Endothelial cell (in vitro differentiated cells): ENCODE results near the gene SLC25A3. TPM values are rescaled to one million over a fixed set of nuclear protein-coding genes. Genes with fewer than 3 reads are reported as not detected.

Source experiments
- DNase-seq: peaks from one replicate; pipeline ENCODE4 v3.0.0; 2021; ENCODE audit warnings: low spot score
- H3K27ac Mint-ChIP-seq: one replicate; pipeline ENCODE4 v1.8.0; 2021; ENCODE audit warnings: mixed read lengths, inconsistent platforms; ENCODE audit not compliant: unreplicated experiment
- H3K27me3 Mint-ChIP-seq: one replicate; pipeline ENCODE4 v1.8.0; 2021; ENCODE audit warnings: mild to moderate bottlenecking, moderate library complexity, mixed read lengths, inconsistent platforms; ENCODE audit not compliant: unreplicated experiment
- H3K36me3 Mint-ChIP-seq: one replicate; pipeline ENCODE4 v1.8.0; 2021; ENCODE audit warnings: mild to moderate bottlenecking, low read depth, mixed read lengths, inconsistent platforms; ENCODE audit not compliant: unreplicated experiment
- H3K4me1 Mint-ChIP-seq: one replicate; pipeline ENCODE4 v1.8.0; 2021; ENCODE audit warnings: mild to moderate bottlenecking, mixed read lengths, inconsistent platforms; ENCODE audit not compliant: unreplicated experiment
- H3K4me3 Mint-ChIP-seq: one replicate; pipeline ENCODE4 v1.8.0; 2021; ENCODE audit warnings: mild to moderate bottlenecking, mixed read lengths, inconsistent platforms; ENCODE audit not compliant: unreplicated experiment
- H3K9me3 Mint-ChIP-seq: one replicate; pipeline ENCODE4 v1.8.0; 2021; ENCODE audit warnings: mixed read lengths, inconsistent platforms; ENCODE audit not compliant: unreplicated experiment
- total RNA-seq: library from RNA; stranded (reverse); fragmentation: NEBNext Ultra II Directional; extraction: Animal tissue kit (Norgen Biotek cat#: 25700); gene quantifications from one replicate; pipeline ENCODE4 v1.2.1, GENCODE V29; 2021; ENCODE audit not compliant: unreplicated experiment
- TF ChIP-seq, protein P1 (sequence below): fragments of 200-600 bp; sonication (generic); IDR thresholded peaks from one replicate; pipeline ENCODE4 v1.5.0; 2021; ENCODE audit warnings: antibody characterized with exemption; ENCODE audit not compliant: unreplicated experiment

The SLC25A3 gene
- total RNA-seq, 1 donor from 2014 or later = 718 TPM

DNA sequence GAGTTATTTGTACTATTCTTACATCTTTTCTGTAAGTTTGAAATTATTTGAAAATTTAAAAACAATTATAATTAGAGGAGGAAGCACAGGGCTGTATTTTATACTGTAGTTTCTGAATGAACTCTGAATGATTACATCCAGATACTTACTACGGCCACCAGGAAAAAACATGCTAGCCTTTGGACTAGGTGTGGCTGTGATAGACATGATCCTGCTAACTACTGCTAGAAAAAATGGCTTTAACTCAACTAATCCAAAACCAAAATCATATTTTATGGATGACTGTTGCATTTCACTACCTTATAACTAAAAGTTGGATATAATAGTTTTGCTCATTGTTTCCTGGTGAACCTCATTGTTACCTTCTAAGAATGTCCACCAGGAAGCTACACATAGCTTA lies 15.1 kb upstream of the SLC25A3 start:
- Mint-ChIP-seq H3K4me1 (no peaks in the 10 kb centered on the region), H3K9me3 (no peaks in the 10 kb centered on the region), H3K36me3 (no peaks in the 10 kb centered on the region), H3K27me3 (peaks cover 2% of the 10 kb centered on the region), H3K4me3 (no peak overlapping the region), H3K27ac (no peak overlapping the region)
- no peak for DNase-seq
- TF ChIP-seq, protein P1, sequence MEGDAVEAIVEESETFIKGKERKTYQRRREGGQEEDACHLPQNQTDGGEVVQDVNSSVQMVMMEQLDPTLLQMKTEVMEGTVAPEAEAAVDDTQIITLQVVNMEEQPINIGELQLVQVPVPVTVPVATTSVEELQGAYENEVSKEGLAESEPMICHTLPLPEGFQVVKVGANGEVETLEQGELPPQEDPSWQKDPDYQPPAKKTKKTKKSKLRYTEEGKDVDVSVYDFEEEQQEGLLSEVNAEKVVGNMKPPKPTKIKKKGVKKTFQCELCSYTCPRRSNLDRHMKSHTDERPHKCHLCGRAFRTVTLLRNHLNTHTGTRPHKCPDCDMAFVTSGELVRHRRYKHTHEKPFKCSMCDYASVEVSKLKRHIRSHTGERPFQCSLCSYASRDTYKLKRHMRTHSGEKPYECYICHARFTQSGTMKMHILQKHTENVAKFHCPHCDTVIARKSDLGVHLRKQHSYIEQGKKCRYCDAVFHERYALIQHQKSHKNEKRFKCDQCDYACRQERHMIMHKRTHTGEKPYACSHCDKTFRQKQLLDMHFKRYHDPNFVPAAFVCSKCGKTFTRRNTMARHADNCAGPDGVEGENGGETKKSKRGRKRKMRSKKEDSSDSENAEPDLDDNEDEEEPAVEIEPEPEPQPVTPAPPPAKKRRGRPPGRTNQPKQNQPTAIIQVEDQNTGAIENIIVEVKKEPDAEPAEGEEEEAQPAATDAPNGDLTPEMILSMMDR = no peak

DNA sequence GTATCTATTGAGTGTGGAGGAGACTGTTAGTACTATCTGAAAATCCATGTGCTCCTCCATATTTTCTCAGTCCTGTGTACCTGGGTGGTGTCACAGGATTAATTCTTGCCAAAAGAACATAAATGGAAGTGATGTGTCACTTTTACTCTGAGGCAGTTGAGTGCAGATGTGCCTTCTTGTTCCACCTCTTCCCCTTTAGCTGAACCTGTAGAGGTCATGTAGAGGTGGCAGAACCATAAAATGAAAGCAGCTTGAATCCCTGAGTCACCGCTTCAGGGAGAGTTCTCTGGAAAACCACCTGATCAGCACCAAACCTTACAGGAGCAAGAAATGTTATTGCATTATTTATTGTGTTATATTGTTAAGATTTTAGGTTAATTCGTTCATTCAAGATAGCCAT lies 14.7 kb upstream of the SLC25A3 start:
- TF ChIP-seq, protein P1 = no peak
- Mint-ChIP-seq H3K27ac (no peak overlapping the region), H3K4me3 (no peak overlapping the region), H3K9me3 (no peaks in the 10 kb centered on the region), H3K4me1 (no peaks in the 10 kb centered on the region), H3K36me3 (no peaks in the 10 kb centered on the region), H3K27me3 (peaks cover 2% of the 10 kb centered on the region)
- DNase-seq = no peak

DNA sequence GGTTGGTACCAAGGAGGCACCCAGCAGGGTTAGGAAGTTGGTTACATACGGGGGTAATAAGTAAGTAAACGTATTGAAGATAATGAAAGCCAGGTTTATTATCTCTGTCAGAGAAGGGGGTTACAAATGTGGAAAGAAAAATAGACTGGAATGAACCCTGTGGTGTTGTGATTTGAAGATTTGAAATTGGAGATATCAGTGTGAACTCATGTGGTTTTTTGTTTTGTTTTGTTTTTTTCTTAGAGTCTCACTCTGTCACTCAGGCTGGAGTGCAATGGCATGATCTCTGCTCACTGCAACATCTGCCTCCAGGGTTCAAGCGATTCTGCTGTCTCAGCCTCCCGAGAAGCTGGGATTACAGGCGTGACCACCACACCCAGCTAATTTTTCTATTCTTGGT lies 14.1 kb upstream of the SLC25A3 start:
- Mint-ChIP-seq H3K27ac (no peak overlapping the region), H3K4me3 (no peak overlapping the region), H3K36me3 (no peaks in the 10 kb centered on the region), H3K27me3 (peaks cover 2% of the 10 kb centered on the region), H3K4me1 (no peaks in the 10 kb centered on the region), H3K9me3 (no peaks in the 10 kb centered on the region)
- no peak for DNase-seq
- TF ChIP-seq, protein P1 = no peak

DNA sequence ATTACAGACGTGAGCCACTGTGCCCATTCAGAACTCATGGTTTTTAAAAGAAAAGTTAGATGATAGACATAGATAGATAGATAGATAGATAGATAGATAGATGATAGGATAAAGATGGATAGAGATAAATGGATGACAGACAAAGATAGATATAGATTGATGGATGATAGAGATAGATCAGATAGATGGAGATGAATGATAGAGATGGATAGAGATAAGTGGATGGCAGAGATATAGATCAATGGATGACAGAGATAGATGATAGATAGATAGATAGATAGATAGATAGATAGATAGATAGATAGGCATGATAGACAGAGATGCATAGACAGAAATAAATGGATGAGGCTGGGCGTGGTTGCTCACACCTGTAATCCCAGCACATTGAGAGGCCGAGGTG lies 13.7 kb upstream of the SLC25A3 start:
- TF ChIP-seq, protein P1 = no peak
- peaks cover 2% of the 10 kb centered on the region for H3K27me3 Mint-ChIP-seq
- no peaks in the 10 kb centered on the region for H3K36me3 Mint-ChIP-seq
- no peaks in the 10 kb centered on the region for H3K4me1 Mint-ChIP-seq
- no peak for DNase-seq
- no peak overlapping the region for H3K4me3 Mint-ChIP-seq
- no peak overlapping the region for H3K27ac Mint-ChIP-seq
- no peaks in the 10 kb centered on the region for H3K9me3 Mint-ChIP-seq

DNA sequence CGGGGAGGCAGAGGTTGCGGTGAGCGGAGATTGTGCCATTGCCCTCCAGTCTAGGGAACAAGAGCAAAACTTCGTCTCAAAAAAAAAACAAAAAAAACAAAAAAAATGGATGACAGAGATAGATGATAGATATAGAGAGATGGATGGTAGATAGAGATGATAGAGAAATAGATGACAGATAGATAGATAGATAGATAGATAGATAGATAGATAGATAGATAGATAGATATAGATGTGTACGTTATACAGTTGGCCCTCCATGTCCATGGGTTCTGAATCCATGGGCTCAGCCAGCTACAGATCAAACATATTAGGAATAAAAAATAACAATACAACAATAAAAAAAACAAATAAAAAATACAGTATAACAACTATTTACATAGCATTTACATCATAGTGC lies 12.8 kb upstream of the SLC25A3 start:
- Mint-ChIP-seq H3K9me3 (no peaks in the 10 kb centered on the region), H3K27ac (no peak overlapping the region), H3K4me3 (no peak overlapping the region), H3K36me3 (no peaks in the 10 kb centered on the region), H3K4me1 (no peaks in the 10 kb centered on the region), H3K27me3 (peaks cover 2% of the 10 kb centered on the region)
- TF ChIP-seq, protein P1 = no peak
- DNase-seq = no peak
